GM18519 (cell line): ENCODE data around the gene ALDH16A1.
"Not testable (repeated sequence)": the region's sequence is repeated elsewhere in the genome, so short reads cannot be mapped to it uniquely, and the experiment has no call there.

ENCODE experiments used
- ATAC-seq: cut with Tn5 transposase; IDR thresholded peaks from one replicate; pipeline ENCODE4 v1.9.1; 2021; ENCODE audit warnings: mild to moderate bottlenecking, moderate library complexity; ENCODE audit not compliant: unreplicated experiment, low FRiP score

The ALDH16A1 gene

GRCh38 chr19:49439836-49440235 is 13.2 kb upstream of the ALDH16A1 start:
- no peak for ATAC-seq

- ATAC-seq, result no peak
Measured at GRCh38 chr19:49440439-49441209, 12.4 kb upstream of the ALDH16A1 start.

- ATAC-seq, result no peak
Measured at GRCh38 chr19:49441210-49441959, 11.6 kb upstream of the ALDH16A1 start, which contains the start of gene SLC17A7. Gene SLC17A7, minus strand, starts transcription at chr19:49441527. Its CDS starts 148 bp downstream, at chr19:49441379.

GRCh38 chr19:49441960-49442350 is 11.1 kb upstream of the ALDH16A1 start:
- no peak for ATAC-seq

- no peak for ATAC-seq
Measured at GRCh38 chr19:49442354-49442753, 10.7 kb upstream of the ALDH16A1 start.

- no peak for ATAC-seq
Measured at GRCh38 chr19:49442771-49443365, 10.2 kb upstream of the ALDH16A1 start.

GRCh38 chr19:49443366-49444099 is 9.5 kb upstream of the ALDH16A1 start:
- ATAC-seq, result peak; percentile 41

GRCh38 chr19:49444100-49444700 is 8.8 kb upstream of the ALDH16A1 start:
- ATAC-seq, result not testable (repeated sequence)

GRCh38 chr19:49445997-49446396 is 7.0 kb upstream of the ALDH16A1 start:
- ATAC-seq, result no peak

- ATAC-seq, result no peak
Measured at GRCh38 chr19:49447485-49448431, 5.3 kb upstream of the ALDH16A1 start.

- ATAC-seq, result no peak
Measured at GRCh38 chr19:49448432-49448786, 4.6 kb upstream of the ALDH16A1 start.

GRCh38 chr19:49450405-49450804 is 2.6 kb upstream of the ALDH16A1 start:
- no peak for ATAC-seq

- peak; percentile 34 for ATAC-seq
Measured at GRCh38 chr19:49451430-49452181, 1.4 kb upstream of the ALDH16A1 start, which contains the start of gene PIH1D1. Gene PIH1D1, minus strand, starts transcription at chr19:49451814. Its CDS starts 240 bp downstream, at chr19:49451574.

- no peak for ATAC-seq
Measured at GRCh38 chr19:49453757-49454240, 774 bp downstream of the ALDH16A1 start.

GRCh38 chr19:49455773-49456172 is 2.7 kb downstream of the ALDH16A1 start:
- ATAC-seq, result no peak

- no peak for ATAC-seq
Measured at GRCh38 chr19:49456326-49456725, 3.3 kb downstream of the ALDH16A1 start.

- ATAC-seq, result no peak
Measured at GRCh38 chr19:49458567-49458903, 5.5 kb downstream of the ALDH16A1 start.

GRCh38 chr19:49459388-49459787 is 6.4 kb downstream of the ALDH16A1 start:
- no peak for ATAC-seq
